Suprapubic skin (tissue), 4 donors: ENCODE results near the gene GLG1. TPM values are rescaled to one million over a fixed set of nuclear protein-coding genes. Genes with fewer than 3 reads are reported as not detected.
"Not testable (repeated sequence)": the region's sequence is repeated elsewhere in the genome, so short reads cannot be mapped to it uniquely, and the experiment has no call there.

ENCODE experiments used
- DNase-seq, 2 donors: peaks; one replicate each; pipeline ENCODE4 v3.0.0-alpha.2; 2019; ENCODE audit warnings: low spot score in 2 of 2
- H3K27ac ChIP-seq: fragments of 200-600 bp; sonication (generic); one replicate; pipeline ENCODE4 v1.5.1; 2019
- H3K27me3 ChIP-seq: fragments of 200-600 bp; sonication (generic); one replicate; pipeline ENCODE4 v1.5.1; 2019
- H3K36me3 ChIP-seq: fragments of 200-600 bp; sonication (generic); one replicate; pipeline ENCODE4 v1.5.1; 2019
- H3K4me1 ChIP-seq: fragments of 200-600 bp; sonication (generic); one replicate; pipeline ENCODE4 v1.5.1; 2019
- H3K4me3 ChIP-seq: fragments of 200-600 bp; sonication (generic); one replicate; pipeline ENCODE4 v1.5.1; 2019; ENCODE audit warnings: mild to moderate bottlenecking
- H3K9me3 ChIP-seq: fragments of 200-600 bp; sonication (generic); one replicate; pipeline ENCODE4 v1.5.1; 2019
- whole genome bisulfite sequencing: methylation state at CpG from one replicate; pipeline ENCODE4 v1.1.5; 2018; 5-methylcytosine and 5-hydroxymethylcytosine counted together
- total RNA-seq, 4 donors: library from RNA; depleted of rRNA; stranded (reverse); fragments of >200 nt; gene quantifications; one replicate each; pipeline ENCODE4 v1.1.0, GENCODE V29; 2016

GLG1 gene
- total RNA-seq, 4 donors from 2014 or later: 62.5 to 160 (median 89.6) TPM

GRCh38 chr16:74398212-74398895 lies 208.6 kb downstream of the GLG1 start:
- 33% methylated on average over 3 of the region's 15 CpGs for WGBS
- not testable (repeated sequence) for H3K27ac ChIP-seq

More at GRCh38 chr16:74398212-74398895, 208.6 kb downstream of the GLG1 start:
- not testable (repeated sequence) for H3K9me3 ChIP-seq, H3K4me1 ChIP-seq, H3K4me3 ChIP-seq, DNase-seq, H3K36me3 ChIP-seq, H3K27me3 ChIP-seq

Other genes starting within 250 kb of the GLG1 start
- 1 to 10 TPM; 2.1 to 6.7 (median 3.3) TPM for gene NPIPB15, start 230.8 kb downstream of the GLG1 start, total RNA-seq
- gene CLEC18B, start 185.6 kb downstream of the GLG1 start, total RNA-seq: under 1 TPM in 1 of 4 donors, not detected in 3; 0.72 TPM
- 10 to 100 TPM; 22.6 to 31.1 (median 29.8) TPM for gene RFWD3, start 59.8 kb upstream of the GLG1 start, total RNA-seq
- gene MLKL, start 93.7 kb upstream of the GLG1 start, total RNA-seq: 10 to 100 TPM in 1 of 4 donors, 1 to 10 TPM in 3; 3.1 to 12.0 (median 7.0) TPM
- gene FA2H, start 167.7 kb upstream of the GLG1 start, total RNA-seq: 10 to 100 TPM in 1 of 4 donors, 1 to 10 TPM in 3; 6.8 to 11.3 (median 8.8) TPM